Heart left ventricle (tissue), 16 donors: ENCODE measurements around the gene ADGRV1. TPM values are rescaled to one million over a fixed set of nuclear protein-coding genes. Genes with fewer than 3 reads are reported as not detected.

Experiments used
- ATAC-seq, 4 donors: fragments of 200-7000 bp; cut with Tn5 transposase; one replicate each; pipeline ENCODE4 v1.9.1; 2020 to 2022; ENCODE audit warnings: moderate library complexity in 4 of 4, mild to moderate bottlenecking in 3 of 4, moderate number of reproducible peaks in 1 of 4
- DNase-seq, 5 donors: peaks; one replicate each; pipeline ENCODE4 v3.0.0-alpha.2; 2020
- H3K27ac ChIP-seq, 12 donors: fragments of 200-600 bp; sonication (generic) in 4 of 12; one replicate each; pipeline versions ENCODE4 v1.5.0 to v1.8.0; 2016 to 2022; ENCODE audit warnings: mild to moderate bottlenecking in 2 of 12
- H3K27me3 ChIP-seq, 9 donors: fragments of 200-600 bp; sonication (generic) in 2 of 9; one replicate each; pipeline versions ENCODE4 v1.5.1 to v1.8.0; 2016 to 2022; ENCODE audit warnings: mild to moderate bottlenecking in 3 of 9
- H3K36me3 ChIP-seq, 9 donors: fragments of 200-600 bp; sonication (generic) in 2 of 9; one replicate each; pipeline versions ENCODE4 v1.5.0 to v1.8.0; 2018 to 2022; ENCODE audit warnings: mild to moderate bottlenecking in 2 of 9
- H3K4me1 ChIP-seq, 12 donors: fragments of 200-600 bp; sonication (generic) in 4 of 12; one replicate each; pipeline versions ENCODE4 v1.5.0 to v1.8.0; 2016 to 2022; ENCODE audit warnings: mild to moderate bottlenecking in 3 of 12
- H3K4me3 ChIP-seq, 12 donors: fragments of 200-600 bp; sonication (generic) in 4 of 12; one replicate each; pipeline versions ENCODE4 v1.5.0 to v1.8.0; 2017 to 2022; ENCODE audit warnings: mild to moderate bottlenecking in 9 of 12, moderate library complexity in 4 of 12
- H3K9me3 ChIP-seq, 12 donors: fragments of 200-600 bp; sonication (generic) in 4 of 12; one replicate each; pipeline versions ENCODE4 v1.5.0 to v1.8.0; 2016 to 2022; ENCODE audit warnings: mild to moderate bottlenecking in 1 of 12
- POLR2A ChIP-seq, 2 donors: fragments of 450-650 bp; IDR thresholded peaks; one replicate each; pipeline ENCODE4 v1.6.1; 2017; ENCODE audit warnings: antibody characterized with exemption in 2 of 2, mild to moderate bottlenecking in 2 of 2, moderate library complexity in 2 of 2
- WGBS, 4 donors: extraction: QIAGEN DNeasy Blood & Tissue Kit in 2 of 4; methylation state at CpG; one replicate each; pipeline versions ENCODE4 v1.1.5 to v1.1.7; 2013 to 2018; 5-methylcytosine and 5-hydroxymethylcytosine counted together
- intact Hi-C, 10 donors: fragments of 100-400 bp; cut with DNase I; formaldehyde crosslinking; loops; one replicate each; pipeline versions ENCODE4 v1.11.1 to v1.14.2; 2022
- polyA plus RNA-seq, 2 donors: library from polyadenylated mRNA; stranded (reverse); fragments of 200-250 nt; gene quantifications; one replicate each; pipeline ENCODE4 v1.2.3, GENCODE V29; 2013
- total RNA-seq, 9 donors: library from RNA; depleted of rRNA in 2 of 9; stranded (reverse); fragments of >200 nt in 2 of 9; fragmentation: NEBNext Ultra II Directional in 3 of 9; extraction: Animal tissue kit (Norgen Biotek cat#: 25700) in 3 of 9; gene quantifications; one replicate each; pipeline versions ENCODE4 v1.1.0 to v1.2.4, GENCODE V29; 2016 to 2023
- TF ChIP-seq, protein P1 (sequence below), 12 donors: fragments of 200-600 bp; sonication (generic) in 4 of 12; IDR thresholded peaks; one replicate each; pipeline versions ENCODE4 v1.5.0 to v1.8.0; 2018 to 2022; ENCODE audit warnings: antibody characterized with exemption in 12 of 12, mild to moderate bottlenecking in 5 of 12
- donor health status: ischemic (EF 13 %, LVEDD 7.1; RV severe dilation, severe dysfunction).
- donor health status: healthy with polysubstance abuse.
- donor health status: DM: no; HTN: yes; CAD: no.
- donor health status: DM: no; HTN: no; CAD: no.
- donor health status: ischemic (EF 25% LVEDD 6.9; RV normal size, moderate dysfunction).
- donor health status: ischemic (EF 25% LVEDD 5.7; RV mildly dilated, moderate dysfunction).
- donor health status: healthy.
- donor health status: DM: yes; HTN: yes; CAD: no.
- donor health status: ischemic (EF 35%, LVEDD 5.7; RV mildly dilated, moderate dysfunction).
- donor health status: nonischemic (EF 11% LVEDD 7.7; RV severe dilation, severe dysfunction).
- donor health status: DM: yes; HTN: yes; CAD: no.
- donor health status: PGD.
- donor health status: ischemic (EF 29% LVEDD 5.4; RV normal size, mild dysfunction).
- donor health status: nonischemic (EF 23%, LVEDD 6.1; RV moderate dilation, normal function).

Gene ADGRV1
- total and polyA plus RNA-seq, 11 donors: 0.25 to 0.29 TPM; not detected in 9

DNA sequence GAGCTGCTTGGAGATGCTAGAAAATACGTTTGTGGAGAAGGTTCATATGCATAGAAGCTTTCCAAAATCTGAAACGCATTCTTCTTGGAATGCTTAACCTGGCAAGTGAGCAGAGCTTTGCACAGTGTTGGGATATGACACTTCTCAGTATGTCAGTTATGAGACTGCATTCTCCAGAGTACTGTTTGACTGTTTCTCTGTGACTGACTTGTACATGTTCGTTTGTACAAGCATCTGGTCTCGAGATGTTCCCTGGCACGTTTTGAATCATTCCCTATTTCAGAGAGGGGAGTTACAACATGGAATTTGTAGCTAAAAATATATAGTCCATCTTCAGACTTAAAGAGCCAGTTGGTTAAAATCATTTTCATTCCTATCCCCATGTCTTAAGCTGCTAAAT is 552.1 kb downstream of the ADGRV1 start:
- no peaks in the 10 kb centered on the region for H3K36me3 ChIP-seq
- peak in 1 of 5 donors; percentile 28 for DNase-seq
- no peak overlapping the region for H3K4me3 ChIP-seq
- ATAC-seq: peak; percentile 80 to 91 (median 85)
- 14 to 18% (median 16%) methylated on average over 5 of the region's 5 CpGs for WGBS, 4 donors
- H3K9me3 ChIP-seq: peaks cover 0 to 6% (median 0%) of the 10 kb centered on the region in 12 donors
- intact Hi-C loops: loop anchor here in 5 of 10 donors (5.0 to 10.0 kb wide), 6 partner anchors 42 to 174 kb away; no protein-coding TSS in a partner anchor
- H3K4me1 ChIP-seq: peaks cover 0 to 39% (median 25%) of the 10 kb centered on the region in 12 donors
- peak overlapping the region; percentile 5 to 78 (median 54) for H3K27ac ChIP-seq
- no peaks in the 10 kb centered on the region for H3K27me3 ChIP-seq
- TF ChIP-seq POLR2A (IDR thresholded peaks at IDR 0.05): no peak
- TF ChIP-seq, protein P1, sequence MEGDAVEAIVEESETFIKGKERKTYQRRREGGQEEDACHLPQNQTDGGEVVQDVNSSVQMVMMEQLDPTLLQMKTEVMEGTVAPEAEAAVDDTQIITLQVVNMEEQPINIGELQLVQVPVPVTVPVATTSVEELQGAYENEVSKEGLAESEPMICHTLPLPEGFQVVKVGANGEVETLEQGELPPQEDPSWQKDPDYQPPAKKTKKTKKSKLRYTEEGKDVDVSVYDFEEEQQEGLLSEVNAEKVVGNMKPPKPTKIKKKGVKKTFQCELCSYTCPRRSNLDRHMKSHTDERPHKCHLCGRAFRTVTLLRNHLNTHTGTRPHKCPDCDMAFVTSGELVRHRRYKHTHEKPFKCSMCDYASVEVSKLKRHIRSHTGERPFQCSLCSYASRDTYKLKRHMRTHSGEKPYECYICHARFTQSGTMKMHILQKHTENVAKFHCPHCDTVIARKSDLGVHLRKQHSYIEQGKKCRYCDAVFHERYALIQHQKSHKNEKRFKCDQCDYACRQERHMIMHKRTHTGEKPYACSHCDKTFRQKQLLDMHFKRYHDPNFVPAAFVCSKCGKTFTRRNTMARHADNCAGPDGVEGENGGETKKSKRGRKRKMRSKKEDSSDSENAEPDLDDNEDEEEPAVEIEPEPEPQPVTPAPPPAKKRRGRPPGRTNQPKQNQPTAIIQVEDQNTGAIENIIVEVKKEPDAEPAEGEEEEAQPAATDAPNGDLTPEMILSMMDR (IDR thresholded peaks at IDR 0.05): no peak

DNA sequence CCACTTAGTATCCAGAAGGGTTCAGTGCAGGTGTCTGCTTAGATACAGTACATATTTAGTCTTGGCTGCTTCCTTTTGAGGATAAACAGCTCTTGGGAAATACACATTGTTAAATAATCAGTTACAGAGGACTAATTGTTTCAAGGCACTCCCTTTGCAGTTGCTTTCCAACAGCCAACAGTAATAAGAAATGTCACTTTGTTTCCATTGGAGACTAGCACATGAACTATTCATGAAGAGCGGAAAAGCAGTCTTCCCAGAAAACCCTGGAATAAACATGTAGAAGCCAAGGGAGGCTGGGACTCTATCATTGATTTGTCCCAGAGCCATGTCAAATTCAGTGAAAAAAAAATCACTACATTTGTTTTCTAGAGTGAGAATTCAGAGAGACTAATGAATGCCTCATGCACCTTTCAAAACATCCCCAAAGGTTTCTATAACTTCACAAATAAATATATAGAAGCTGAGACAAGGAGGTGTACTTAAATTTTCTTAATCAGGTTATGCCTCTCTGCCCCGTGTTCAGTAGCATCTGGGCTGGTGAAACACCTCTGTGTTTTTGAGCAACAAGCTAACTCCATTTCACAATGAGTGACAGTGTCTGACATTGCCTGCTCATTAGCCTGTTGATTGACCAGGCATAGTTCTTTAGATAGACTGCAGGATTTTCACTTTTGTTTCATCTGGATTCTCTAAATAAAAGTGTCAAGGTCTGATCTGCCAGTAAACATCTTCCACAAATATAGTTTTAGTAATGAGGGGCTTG is 553.1 kb downstream of the ADGRV1 start:
- H3K27me3 ChIP-seq: no peaks in the 10 kb centered on the region
- ATAC-seq (peak in 3 of 4 donors; percentile 47 to 73 (median 51)), DNase-seq (no peak)
- WGBS, 4 donors: 57 to 75% (median 67%) methylated on average over 2 of the region's 2 CpGs
- no peak for TF ChIP-seq POLR2A (IDR thresholded peaks at IDR 0.05)
- TF ChIP-seq, protein P1 (IDR thresholded peaks at IDR 0.05): no peak
- peak overlapping the region in 9 of 12 donors; percentile 11 to 78 (median 60) for H3K27ac ChIP-seq
- H3K9me3 ChIP-seq: no peaks in the 10 kb centered on the region
- H3K4me3 ChIP-seq: no peak overlapping the region
- intact Hi-C loops: loop anchor here in 5 of 10 donors (5.0 to 10.0 kb wide), 6 partner anchors 41 to 173 kb away; no protein-coding TSS in a partner anchor
- no peaks in the 10 kb centered on the region for H3K36me3 ChIP-seq
- H3K4me1 ChIP-seq: peaks cover 0 to 39% (median 25%) of the 10 kb centered on the region in 12 donors

DNA sequence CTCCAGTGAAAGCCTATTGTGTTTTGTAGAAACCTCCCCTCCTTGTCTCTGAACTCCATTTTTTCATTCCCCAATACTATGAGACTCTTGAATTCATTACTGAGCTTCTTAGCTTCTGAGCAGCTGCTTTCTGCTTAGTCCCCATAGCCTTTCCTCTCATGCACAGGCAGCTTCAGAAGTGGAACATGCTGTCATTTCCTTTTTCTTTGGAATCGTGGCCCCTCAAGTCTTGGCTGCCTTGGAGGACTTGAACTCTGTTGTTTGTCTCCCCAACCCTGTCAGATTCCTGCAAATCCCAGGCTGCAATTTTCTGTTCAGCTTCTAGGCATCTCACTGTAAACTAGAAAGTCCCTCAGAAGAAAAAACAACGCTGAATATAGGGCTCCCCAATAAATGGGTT is 556.1 kb downstream of the ADGRV1 start:
- Histone ChIP-seq H3K27me3 (no peaks in the 10 kb centered on the region), H3K27ac (peak overlapping the region; percentile 47 to 77 (median 64)), H3K4me1 (peaks cover 0 to 52% (median 27%) of the 10 kb centered on the region in 12 donors), H3K4me3 (no peak overlapping the region), H3K9me3 (no peaks in the 10 kb centered on the region), H3K36me3 (no peaks in the 10 kb centered on the region)
- intact Hi-C loops: loop anchor here in 5 of 10 donors (5.0 to 10.0 kb wide), 6 partner anchors 38 to 170 kb away; no protein-coding TSS in a partner anchor
- 39 to 59% (median 43%) methylated on average over 2 of the region's 2 CpGs for WGBS, 4 donors
- DNase-seq: peak in 1 of 5 donors; percentile 37
- TF ChIP-seq, protein P1 (IDR thresholded peaks at IDR 0.05): no peak
- no peak for TF ChIP-seq POLR2A (IDR thresholded peaks at IDR 0.05)
- peak; percentile 48 to 69 (median 51) for ATAC-seq

DNA sequence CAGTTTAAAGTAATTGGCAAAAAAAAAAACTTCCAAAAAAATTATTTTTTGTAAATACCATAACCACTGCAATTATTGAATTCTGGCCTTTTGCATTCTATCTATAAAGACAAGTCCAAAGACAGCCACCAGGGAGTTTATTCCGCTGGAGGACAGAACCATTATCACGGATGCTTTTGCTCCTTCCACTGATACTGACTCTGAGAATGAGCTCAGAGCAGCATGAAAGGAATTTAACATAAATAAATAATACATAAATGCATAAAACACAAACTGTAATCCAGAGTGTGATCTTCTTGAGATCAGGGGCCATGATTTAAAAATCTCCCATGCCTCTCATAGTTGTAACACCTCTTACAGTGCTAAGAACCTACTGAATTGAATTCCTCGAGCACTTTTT is 559.8 kb downstream of the ADGRV1 start:
- Histone ChIP-seq H3K36me3 (no peaks in the 10 kb centered on the region), H3K9me3 (no peaks in the 10 kb centered on the region), H3K4me1 (peaks cover 0 to 66% (median 26%) of the 10 kb centered on the region in 12 donors), H3K4me3 (no peak overlapping the region), H3K27me3 (no peaks in the 10 kb centered on the region), H3K27ac (peak overlapping the region in 3 of 12 donors; percentile 42 to 67 (median 64))
- DNase-seq (no peak), ATAC-seq (no peak)
- WGBS, 4 donors: 67 to 84% (median 75%) methylated on average over 3 of the region's 3 CpGs
- TF ChIP-seq, protein P1 (IDR thresholded peaks at IDR 0.05): no peak
- no peak for TF ChIP-seq POLR2A (IDR thresholded peaks at IDR 0.05)
- intact Hi-C loops: loop anchor here in 3 of 10 donors (10.0 kb wide), 4 partner anchors 46 to 166 kb away; no protein-coding TSS in a partner anchor
